HepG2 (cell line): ENCODE results near the gene CPHXL. TPM values are rescaled to one million over a fixed set of nuclear protein-coding genes. Genes with fewer than 3 reads are reported as not detected.

Experiments
- CEBPB ChIP-seq: IDR thresholded peaks from 2 replicates; pipeline ENCODE4 v1.6.1; 2011; ENCODE audit warnings: low read depth, low read length, improper control_type of control experiment, borderline replicate concordance
- FIP1L1 ChIP-seq: fragments of 200-400 bp; formaldehyde crosslinking; IDR thresholded peaks from 2 replicates; pipeline ENCODE4 v1.6.1; 2018; ENCODE audit warnings: low read depth, mild to moderate bottlenecking, low read length, moderate library complexity, borderline replicate concordance; ENCODE audit not compliant: insufficient read depth
- HMGXB4 ChIP-seq, 2 experiments: sonication (generic) in 1 of 2; formaldehyde crosslinking in 1 of 2; IDR thresholded peaks; 2 replicates each; pipeline versions ENCODE4 v1.4.0 to v1.6.1; 2018 to 2020; ENCODE audit warnings: missing genetic modification reagents in 2 of 2, borderline replicate concordance in 1 of 2, low read depth in 1 of 2, mild to moderate bottlenecking in 1 of 2, missing biosample characterization in 1 of 2
- IKZF1 ChIP-seq: fragments of 450-650 bp; IDR thresholded peaks from 2 replicates; pipeline ENCODE4 v1.7.1; 2016
- KDM2A ChIP-seq: sonication (generic); formaldehyde crosslinking; IDR thresholded peaks from 2 replicates; pipeline ENCODE4 v1.4.0; 2020; ENCODE audit warnings: low read depth, missing genetic modification reagents, borderline replicate concordance
- MATR3 ChIP-seq: sonication (generic); formaldehyde crosslinking; IDR thresholded peaks from 2 replicates; pipeline ENCODE4 v1.4.0; 2020; ENCODE audit warnings: missing genetic modification reagents
- NFE2 ChIP-seq: sonication (generic); formaldehyde crosslinking; IDR thresholded peaks from 2 replicates; pipeline ENCODE4 v1.4.0; 2020; ENCODE audit warnings: missing genetic modification reagents
- PATZ1 ChIP-seq: sonication (generic); formaldehyde crosslinking; IDR thresholded peaks from 2 replicates; pipeline ENCODE4 v1.4.0; 2020; ENCODE audit warnings: missing genetic modification reagents
- PHF21A ChIP-seq: sonication (generic); formaldehyde crosslinking; IDR thresholded peaks from 2 replicates; pipeline ENCODE4 v1.5.0; 2020; ENCODE audit warnings: mild to moderate bottlenecking, missing genetic modification reagents
- PRDM15 ChIP-seq: sonication (generic); formaldehyde crosslinking; IDR thresholded peaks from 2 replicates; pipeline ENCODE4 v1.4.0; 2020; ENCODE audit warnings: missing genetic modification reagents
- SALL1 ChIP-seq: sonication (generic); formaldehyde crosslinking; IDR thresholded peaks from 2 replicates; pipeline ENCODE4 v1.8.0; 2022; ENCODE audit warnings: mild to moderate bottlenecking, missing genetic modification reagents
- SP2 ChIP-seq: sonication (generic); formaldehyde crosslinking; IDR thresholded peaks from 2 replicates; pipeline ENCODE4 v1.5.1; 2020; ENCODE audit warnings: mild to moderate bottlenecking, missing genetic modification reagents
- SPEN ChIP-seq: sonication (generic); formaldehyde crosslinking; IDR thresholded peaks from 2 replicates; pipeline ENCODE4 v1.5.1; 2020; ENCODE audit warnings: low read depth, mild to moderate bottlenecking, missing genetic modification reagents
- SSRP1 ChIP-seq: IDR thresholded peaks from 2 replicates; pipeline ENCODE4 v1.6.1; 2016; ENCODE audit warnings: control low read depth
- XRCC5 ChIP-seq: fragments of 200-400 bp; formaldehyde crosslinking; optimal IDR thresholded peaks from 2 replicates; pipeline ENCODE3; 2017; ENCODE audit warnings: mild to moderate bottlenecking, low read length
- ZFX ChIP-seq: sonication (generic); formaldehyde crosslinking; IDR thresholded peaks from 2 replicates; pipeline ENCODE4 v1.4.0; 2020; ENCODE audit warnings: mild to moderate bottlenecking, low read depth, missing genetic modification reagents, moderate library complexity
- ZNF441 ChIP-seq: sonication (generic); formaldehyde crosslinking; IDR thresholded peaks from 2 replicates; pipeline ENCODE4 v1.7.0; 2021; ENCODE audit warnings: missing genetic modification reagents, borderline replicate concordance
- ZNF749 ChIP-seq: sonication (generic); formaldehyde crosslinking; IDR thresholded peaks from 2 replicates; pipeline ENCODE4 v1.8.0; 2022; ENCODE audit warnings: mild to moderate bottlenecking, missing genetic modification reagents, moderate library complexity, borderline replicate concordance
- ZNF780A ChIP-seq: sonication (generic); formaldehyde crosslinking; IDR thresholded peaks from 2 replicates; pipeline ENCODE4 v1.8.0; 2022; ENCODE audit warnings: mild to moderate bottlenecking, missing genetic modification reagents, moderate library complexity
- polyA plus RNA-seq, 8 experiments: library from polyadenylated mRNA; depleted of rRNA in 3 of 8; stranded (reverse) in 7 of 8; unstranded in 1 of 8; fragments of >200 nt; fragmentation: Illumina TruSeq in 4 of 8; extraction: Trizol in 4 of 8; gene quantifications; 2 replicates each; pipeline versions ENCODE4 v1.2.1 to v1.2.3, GENCODE V29; 2011 to 2016; ENCODE audit warnings: low read depth in 4 of 8, missing spikeins in 1 of 8, mixed read lengths in 1 of 8; ENCODE audit not compliant: insufficient read depth in 1 of 8
- total RNA-seq, 5 experiments: library from RNA; depleted of rRNA; stranded (reverse); fragments of >200 nt; fragmentation: Illumina TruSeq; extraction: Trizol; gene quantifications; 2 replicates each; pipeline ENCODE4 v1.2.3, GENCODE V29; 2016; ENCODE audit warnings: low read depth in 1 of 5

Gene CPHXL
- total and polyA plus RNA-seq, 2 of the 13 experiments (the other 11 are each of a cell fraction or from before 2014, with no cell fraction given) = not detected

- TF ChIP-seq PHF21A (CRISPR knock-in tag) = 0 out of 2 replicates have a peak, but pooled peaks have one; percentile 34
- no peak for TF ChIP-seq FIP1L1
- TF ChIP-seq ZFX (CRISPR knock-in tag) = peak; percentile 72
- no peak for TF ChIP-seq MATR3 (CRISPR knock-in tag)
- no peak for TF ChIP-seq ZNF749 (CRISPR knock-in tag)
- TF ChIP-seq SP2 (CRISPR knock-in tag) = no peak
- TF ChIP-seq PATZ1 (CRISPR knock-in tag) = peak; percentile 74
- TF ChIP-seq SPEN (CRISPR knock-in tag) = no peak
- no peak for TF ChIP-seq SSRP1 (CRISPR knock-in tag)
- TF ChIP-seq ZNF441 = no peak
- TF ChIP-seq KDM2A = no peak
- no peak for TF ChIP-seq NFE2 (CRISPR knock-in tag)
- TF ChIP-seq CEBPB = peak; percentile 53; the same call in 1 of the 2 replicates
- peak; percentile 66 for TF ChIP-seq XRCC5
- no peak for TF ChIP-seq ZNF780A (CRISPR knock-in tag)
- no peak for TF ChIP-seq IKZF1
- TF ChIP-seq HMGXB4 (CRISPR knock-in tag; IDR thresholded peaks at IDR 0.05; ENCODE audit: borderline replicate concordance in 1 of 2, low read depth in 1 of 2) = 0 out of 4 replicates have a peak, but pooled peaks of 1 of the 2 experiments have one; percentile 22
- TF ChIP-seq SALL1 (CRISPR knock-in tag) = peak; percentile 22; the same call in 1 of the 2 replicates
- no peak for TF ChIP-seq PRDM15 (CRISPR knock-in tag)
Measured at GRCh38 chr16:75682308-75682707, 44.0 kb downstream of the CPHXL start (continued).
